IPS-NIHi7 (cell line): ENCODE measurements around the gene PON2.
"Not testable (repeated sequence)": the region's sequence is repeated elsewhere in the genome, so short reads cannot be mapped to it uniquely, and the experiment has no call there.

Experiments used
- DNase-seq: peaks from one replicate; pipeline ENCODE4 v3.0.0; 2012; ENCODE audit warnings: mixed read lengths; ENCODE audit errors: extremely low spot score

The PON2 gene

DNA sequence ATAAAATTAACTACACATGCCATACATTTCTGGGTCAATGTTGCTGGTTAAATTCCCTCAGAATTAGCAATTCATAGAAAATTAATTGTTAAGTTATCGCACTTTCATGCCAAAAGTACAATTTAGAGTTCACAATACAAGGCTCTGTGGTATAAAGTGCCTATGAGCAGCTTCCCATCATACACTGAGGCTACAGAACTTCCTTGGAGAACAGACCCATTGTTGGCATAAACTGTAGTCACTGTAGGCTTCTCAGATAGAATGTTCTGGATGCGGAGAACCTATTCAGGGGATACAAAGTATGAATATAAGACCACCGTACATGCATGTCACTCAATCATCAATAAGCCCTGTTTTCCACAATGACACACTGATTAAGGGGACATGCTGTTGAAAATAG is 29.6 kb downstream of the PON2 start:
- DNase-seq = no peak

DNA sequence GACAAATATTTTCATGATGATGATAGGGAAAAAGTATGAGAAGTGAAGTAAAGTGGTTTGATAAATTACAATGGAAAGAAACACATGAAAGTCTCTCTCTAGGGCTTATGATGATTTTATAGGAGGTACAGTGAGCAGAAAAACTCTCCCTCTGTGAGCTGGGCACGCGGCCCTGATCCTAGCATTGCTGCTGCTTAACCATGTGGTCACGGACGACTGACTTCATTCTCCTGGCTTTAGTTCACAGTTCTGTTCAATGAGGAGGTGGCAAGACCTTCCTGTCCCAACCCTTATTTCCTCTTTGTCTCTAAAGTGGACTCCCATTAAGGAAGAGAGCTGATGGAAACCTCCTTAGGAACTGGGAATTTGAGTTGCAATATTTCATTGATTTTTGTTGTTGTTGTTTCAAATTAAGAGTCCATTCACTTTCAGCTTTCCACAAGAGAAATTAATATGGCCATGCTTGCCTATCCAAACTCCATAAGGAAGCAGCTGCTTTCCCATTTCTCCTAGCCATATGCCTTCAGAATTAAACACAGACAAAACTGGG is 30.4 kb downstream of the PON2 start:
- no peak for DNase-seq

GRCh38 chr7:95398155-95398940 is 36.5 kb downstream of the PON2 start:
- DNase-seq = no peak

GRCh38 chr7:95397381-95397780 is 37.4 kb downstream of the PON2 start:
- DNase-seq = no peak

DNA sequence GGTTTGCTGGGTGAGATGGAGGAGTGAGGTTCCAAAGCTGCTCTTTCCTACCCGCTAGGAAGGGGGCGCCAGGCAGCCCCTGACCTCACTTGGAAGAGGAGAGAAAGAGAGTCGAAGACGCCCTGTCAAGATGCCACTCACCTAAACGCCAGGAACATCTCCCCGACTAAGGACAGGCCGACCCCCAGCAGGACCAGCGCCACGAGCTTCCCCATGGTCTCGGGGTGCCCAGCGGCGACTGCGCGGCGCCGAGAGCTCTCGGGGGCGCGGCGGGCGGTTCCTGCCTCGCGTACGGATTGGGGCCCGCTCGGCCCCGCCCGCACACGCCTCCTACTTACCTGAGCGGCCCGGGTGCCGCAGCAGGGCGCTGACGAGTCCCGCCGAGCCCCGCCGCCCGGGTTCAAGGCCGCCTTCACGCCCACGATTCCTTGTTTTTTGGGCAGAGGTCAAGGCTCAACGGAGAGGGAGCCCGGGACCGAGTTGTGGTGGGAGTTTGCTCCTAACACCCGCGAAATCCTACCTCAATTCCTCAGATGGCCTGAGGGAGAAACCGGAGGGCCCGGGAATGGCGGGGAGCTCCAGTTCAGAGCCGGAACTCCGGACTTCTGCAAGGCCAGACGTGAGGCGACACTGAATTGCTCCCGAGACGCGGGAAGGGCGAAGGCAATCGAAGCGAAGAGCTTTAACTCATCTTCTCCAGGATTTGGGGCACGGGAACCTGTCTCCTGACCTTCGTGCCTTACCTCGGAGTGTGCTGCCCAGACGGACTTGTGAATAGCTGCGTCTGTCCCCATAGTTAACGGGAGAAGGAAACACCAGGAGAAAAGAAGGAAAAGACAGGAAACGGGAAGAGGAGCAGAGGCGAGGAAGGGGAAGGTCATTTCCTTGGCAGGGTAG is 38.4 kb downstream of the PON2 start, which contains the start of gene PON3:
Gene PON3, minus strand, starts transcription at position 240 of the 897 bp plus-strand sequence. Its CDS starts 25 bp downstream, at position 215.
- peak; percentile 86 for DNase-seq

DNA sequence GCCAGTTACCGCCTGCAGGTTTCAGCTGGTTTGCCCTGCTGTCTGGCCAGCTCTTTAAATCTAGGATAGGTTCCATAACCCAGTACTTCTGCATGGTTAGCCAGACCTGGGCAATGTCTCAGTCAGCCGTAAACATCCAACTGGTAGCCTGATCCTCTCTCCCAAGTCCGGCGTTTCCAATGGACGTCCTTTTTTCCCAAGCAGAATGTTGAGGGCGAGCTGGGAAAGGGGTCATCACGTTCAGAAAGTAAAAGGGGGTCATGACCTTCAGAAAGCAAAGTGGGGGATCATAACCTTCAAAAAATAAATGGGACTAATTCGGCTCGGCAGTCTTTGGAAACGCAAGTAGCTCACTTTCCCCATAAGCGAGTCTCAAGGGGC is 39.1 kb downstream of the PON2 start:
- no peak for DNase-seq

DNA sequence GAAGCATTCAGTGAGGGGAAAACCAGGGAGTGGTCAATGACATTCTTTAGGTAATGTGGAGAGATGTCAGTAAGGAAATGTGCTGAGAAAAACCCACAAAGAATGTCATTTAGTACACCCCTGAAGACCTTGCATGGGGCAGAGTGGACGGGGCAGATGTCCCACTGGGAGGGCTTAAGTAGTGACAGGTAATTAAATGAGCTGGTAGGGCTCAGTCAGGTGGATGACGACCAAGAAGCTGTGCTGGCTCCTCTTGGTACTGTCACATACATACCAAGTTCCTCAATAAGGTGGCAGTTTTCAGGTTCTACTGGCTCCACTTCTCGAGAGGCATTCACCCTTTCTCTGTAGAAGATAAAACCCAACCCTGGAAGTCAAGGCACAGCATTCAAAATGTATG is 40.5 kb downstream of the PON2 start:
- no peak for DNase-seq

DNA sequence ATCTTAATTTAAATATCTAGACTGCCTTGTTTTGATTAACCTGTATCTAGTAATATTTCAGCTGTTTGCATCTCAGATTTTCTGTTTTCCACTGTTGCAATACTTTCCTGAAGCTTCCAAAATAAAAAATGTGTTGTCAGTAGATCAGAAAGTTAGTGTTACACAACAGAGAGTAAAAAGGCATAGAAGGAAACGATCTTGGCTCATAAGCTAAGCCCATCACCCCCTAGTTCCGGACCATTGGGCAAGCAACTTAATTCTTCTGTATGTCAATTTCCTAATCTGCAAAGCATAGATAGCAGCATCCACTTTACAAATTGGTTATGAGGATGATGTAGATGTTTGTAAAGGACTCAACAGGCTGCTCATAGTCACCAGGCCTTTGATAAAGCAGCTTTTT is 43.1 kb downstream of the PON2 start:
- DNase-seq = no peak

GRCh38 chr7:95389516-95389915 is 45.3 kb downstream of the PON2 start:
- DNase-seq = no peak

GRCh38 chr7:95379457-95379856 is 55.4 kb downstream of the PON2 start:
- DNase-seq = not testable (repeated sequence)

DNA sequence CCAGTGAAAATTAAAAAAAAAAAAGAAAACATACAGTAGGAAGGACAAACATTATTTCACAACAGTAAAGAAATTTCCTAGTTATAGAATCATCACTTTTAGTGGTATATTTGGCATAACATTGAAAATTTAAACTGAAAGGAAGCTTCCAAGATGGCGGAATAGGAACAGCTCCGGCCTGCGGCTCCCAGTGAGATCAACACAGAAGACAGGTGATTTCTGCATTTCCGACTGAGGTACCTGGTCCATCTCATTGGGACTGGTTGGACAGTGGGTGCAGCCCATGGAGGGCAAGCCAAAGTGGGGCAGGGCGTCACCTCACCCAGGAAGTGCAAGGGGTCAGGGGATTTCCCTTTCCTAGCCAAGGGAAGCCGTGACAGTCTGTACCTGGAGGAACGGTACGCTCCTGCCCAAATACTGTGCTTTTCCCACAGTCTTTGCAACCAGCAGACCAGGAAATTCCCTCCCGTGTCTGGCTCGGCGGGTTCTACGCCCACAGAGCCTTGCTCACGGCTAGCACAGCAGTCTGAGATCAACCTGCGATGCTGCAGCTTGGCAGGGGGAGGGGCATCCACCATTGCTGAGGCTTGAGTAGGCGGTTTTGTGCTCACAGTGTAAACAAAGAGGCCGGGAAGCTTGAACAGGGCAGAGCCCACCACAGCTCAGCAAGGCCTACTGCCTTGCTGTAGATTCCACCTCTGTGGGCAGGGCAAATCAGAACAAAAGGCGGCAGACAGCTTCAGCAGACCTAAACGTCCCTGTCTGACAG is 58.0 kb downstream of the PON2 start:
- no peak for DNase-seq

DNA sequence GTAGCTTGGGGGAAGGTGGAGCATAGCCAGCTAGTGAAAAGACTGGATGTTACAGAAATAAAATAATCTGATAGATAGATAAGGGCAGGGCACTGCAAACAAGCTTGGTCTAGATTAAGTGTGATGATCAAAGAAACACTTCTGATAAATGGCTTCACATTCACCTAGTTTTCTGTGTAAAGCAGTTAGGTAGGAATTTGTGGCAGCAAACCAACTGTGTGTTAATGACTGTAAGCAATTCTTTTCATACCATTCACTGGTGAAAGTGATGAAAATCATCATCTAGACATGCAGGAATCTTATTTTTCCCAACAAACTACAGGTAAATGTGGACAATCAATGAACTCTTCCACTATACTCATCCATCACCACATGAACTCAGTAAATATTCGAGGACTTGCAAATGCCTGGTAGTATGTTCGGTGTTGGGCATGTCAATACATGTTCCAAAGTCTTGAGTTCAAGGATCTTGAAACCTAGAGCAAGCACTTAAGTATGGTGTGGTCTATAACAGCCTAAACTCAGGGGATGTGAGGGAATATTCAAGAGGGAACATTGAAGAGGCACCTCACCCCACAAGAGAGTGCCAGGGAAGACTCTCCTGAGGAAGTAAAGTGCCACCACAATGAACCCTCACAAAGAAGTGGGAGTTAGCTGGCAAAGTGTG is 59.1 kb downstream of the PON2 start:
- DNase-seq = no peak

DNA sequence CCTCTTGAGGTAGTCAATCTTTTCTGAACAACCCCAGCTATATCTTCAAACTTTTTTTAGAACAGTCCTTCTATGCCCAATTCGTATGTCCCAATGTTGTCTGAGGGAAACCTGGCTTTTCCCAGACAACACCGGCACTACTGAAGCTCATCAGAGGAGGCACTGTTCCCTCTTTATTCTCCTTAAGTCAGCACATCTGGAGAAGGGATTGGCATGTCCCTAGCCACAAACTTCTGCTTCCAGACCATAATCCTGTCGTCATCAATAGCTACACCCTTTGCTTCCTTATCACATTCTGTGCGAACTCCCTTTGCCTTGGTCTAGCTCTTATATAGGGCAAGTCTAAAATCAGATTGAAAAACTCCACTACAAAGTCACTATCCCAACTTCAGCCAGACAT is 61.5 kb downstream of the PON2 start:
- DNase-seq = no peak

GRCh38 chr7:95368235-95368634 is 66.6 kb downstream of the PON2 start:
- no peak for DNase-seq

GRCh38 chr7:95367606-95368005 is 67.2 kb downstream of the PON2 start:
- no peak for DNase-seq

- no peak for DNase-seq
Measured at GRCh38 chr7:95365151-95365550, 69.7 kb downstream of the PON2 start.

DNA sequence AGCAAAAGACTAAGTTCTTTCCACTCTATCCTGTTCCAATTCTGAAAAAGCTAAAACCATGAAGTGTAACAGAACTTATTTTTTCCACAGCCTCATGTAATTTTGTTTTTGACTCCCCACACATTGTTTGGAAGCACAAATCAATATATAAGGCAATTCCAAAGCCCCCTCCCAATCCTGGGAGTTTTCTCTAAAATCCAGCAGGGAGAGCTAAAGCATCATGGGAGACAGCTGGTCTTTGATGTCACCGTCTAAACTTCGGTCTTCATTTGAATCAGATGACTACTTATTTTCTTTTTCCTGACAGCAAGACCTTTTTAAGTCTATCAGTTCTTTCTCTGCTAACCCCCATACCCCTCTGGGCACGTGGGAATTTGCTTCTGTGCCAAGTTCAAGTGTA is 77.2 kb downstream of the PON2 start:
- DNase-seq = peak; percentile 12
